Astrocyte of the hippocampus (primary cell): ENCODE measurements around the gene KRTAP12-2.
"Not testable (repeated sequence)": the region's sequence is repeated elsewhere in the genome, so short reads cannot be mapped to it uniquely, and the experiment has no call there.

ENCODE experiments used
- DNase-seq: peaks from one replicate; pipeline ENCODE4 v3.0.0; 2011; ENCODE audit warnings: low read depth, low spot score

Gene KRTAP12-2

DNA sequence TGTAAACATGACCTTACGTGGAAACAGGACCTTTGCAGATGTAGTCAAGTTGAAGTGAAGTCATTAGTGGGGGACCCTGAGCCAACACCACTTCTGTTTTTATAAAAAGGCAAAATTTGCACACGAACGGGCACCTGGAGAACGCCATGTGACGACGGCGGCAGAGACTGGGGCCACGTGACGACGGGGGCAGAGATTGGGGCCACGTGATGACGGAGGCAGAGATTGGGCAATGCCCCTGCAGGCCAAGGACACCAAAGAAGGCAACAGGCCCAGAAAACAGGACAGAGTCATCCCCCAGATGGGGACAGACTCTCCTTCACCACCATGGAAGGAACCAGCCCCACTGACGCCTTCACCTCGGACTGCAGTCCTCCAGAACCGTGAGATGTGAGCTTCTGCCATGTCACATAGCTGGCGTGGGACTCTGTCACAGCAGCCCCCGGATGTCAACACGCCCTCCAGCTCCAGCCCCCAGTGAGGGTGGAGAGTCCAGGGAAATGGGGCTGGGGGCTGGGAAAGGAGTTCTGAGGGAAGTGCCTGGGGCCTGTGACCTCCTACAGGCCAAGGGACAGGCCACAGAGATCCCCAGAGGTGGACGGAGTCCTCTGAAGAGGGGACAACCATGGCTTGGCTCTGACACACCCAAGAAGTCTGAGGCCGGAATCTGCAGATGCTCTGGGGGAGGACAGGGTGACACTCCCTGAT, 16.3 kb downstream of the KRTAP12-2 start:
- DNase-seq: no peak

DNA sequence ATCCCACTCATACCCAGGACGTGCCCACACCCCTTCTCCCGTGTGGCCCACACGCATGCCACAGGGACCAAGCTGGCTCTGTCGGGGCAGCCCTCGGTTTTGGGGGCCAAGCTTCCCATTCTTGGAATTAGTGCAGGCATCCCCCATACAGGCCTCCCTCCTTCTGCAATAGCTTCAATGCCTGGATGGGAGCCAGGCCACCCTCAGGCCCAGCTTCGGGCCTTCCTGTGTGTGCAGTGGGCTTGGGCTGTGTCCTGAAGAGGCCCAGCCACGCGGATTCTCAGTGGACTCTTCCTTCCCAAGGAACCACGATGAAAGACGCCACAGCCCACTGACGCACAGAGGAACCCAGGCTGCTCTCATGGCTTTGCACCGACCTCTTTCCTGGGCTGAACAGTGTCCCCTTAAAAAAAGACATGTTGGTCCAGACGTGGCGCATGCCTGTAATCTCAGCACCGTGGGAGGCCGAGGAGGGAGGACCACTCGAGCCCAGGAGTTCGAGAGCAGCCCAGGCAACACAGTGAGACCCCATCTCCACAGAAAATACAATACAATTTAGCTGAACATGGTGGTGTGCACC, 17.1 kb downstream of the KRTAP12-2 start:
- DNase-seq: no peak

DNA sequence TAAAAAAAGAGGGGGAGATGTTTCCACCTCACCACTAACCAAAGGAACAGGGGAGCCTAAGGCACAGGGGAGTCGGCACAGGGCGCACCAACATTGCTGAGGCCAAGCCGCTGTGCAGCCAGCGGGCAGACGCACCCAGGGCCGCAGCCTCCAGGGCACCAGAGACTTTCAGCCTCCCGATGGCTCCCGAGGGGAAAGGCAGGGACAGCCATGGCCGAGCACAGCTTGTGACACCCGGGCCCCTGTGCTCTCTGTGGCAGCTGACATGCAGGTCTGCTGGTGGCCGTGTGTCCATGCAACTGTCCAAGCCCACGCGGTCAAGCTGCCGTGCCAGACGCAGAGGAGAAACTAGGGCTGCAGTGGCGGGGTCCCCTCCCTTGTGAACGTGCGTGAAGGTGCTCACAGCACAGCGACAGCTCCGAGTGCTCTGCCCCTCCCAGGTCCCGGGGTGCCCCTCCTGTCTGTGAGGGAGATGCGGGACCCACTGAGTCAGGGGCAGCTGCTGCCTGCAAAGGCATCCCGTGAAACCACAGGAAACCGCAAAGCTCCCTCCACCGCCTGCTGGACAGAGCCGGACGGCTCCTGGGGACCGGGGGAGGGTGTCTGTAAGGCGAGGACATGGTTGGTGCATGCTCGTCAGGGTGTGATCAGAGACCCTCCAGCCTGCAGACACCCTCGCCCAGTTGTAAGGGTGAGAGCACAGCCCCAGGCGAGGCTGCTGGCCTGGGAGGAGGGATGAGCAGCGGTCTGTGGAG, 18.0 kb downstream of the KRTAP12-2 start:
- DNase-seq: no peak

DNA sequence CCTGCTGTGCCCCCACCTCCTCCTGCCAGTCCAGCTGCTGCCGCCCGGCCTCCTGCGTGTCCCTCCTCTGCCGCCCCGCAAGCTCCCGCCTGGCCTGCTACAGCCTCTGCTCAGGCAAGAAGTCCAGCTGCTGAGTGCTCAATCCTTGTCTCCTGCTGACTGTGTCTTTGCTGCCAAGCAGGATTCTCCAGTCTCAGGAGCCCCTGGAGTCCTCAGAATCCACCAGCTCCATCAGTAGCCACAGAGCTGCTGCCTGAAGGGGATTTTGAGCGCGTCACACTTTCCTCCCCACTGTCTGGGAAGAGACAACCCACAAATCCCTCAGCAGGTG, 19.5 kb downstream of the KRTAP12-2 start:
- no peak for DNase-seq

DNA sequence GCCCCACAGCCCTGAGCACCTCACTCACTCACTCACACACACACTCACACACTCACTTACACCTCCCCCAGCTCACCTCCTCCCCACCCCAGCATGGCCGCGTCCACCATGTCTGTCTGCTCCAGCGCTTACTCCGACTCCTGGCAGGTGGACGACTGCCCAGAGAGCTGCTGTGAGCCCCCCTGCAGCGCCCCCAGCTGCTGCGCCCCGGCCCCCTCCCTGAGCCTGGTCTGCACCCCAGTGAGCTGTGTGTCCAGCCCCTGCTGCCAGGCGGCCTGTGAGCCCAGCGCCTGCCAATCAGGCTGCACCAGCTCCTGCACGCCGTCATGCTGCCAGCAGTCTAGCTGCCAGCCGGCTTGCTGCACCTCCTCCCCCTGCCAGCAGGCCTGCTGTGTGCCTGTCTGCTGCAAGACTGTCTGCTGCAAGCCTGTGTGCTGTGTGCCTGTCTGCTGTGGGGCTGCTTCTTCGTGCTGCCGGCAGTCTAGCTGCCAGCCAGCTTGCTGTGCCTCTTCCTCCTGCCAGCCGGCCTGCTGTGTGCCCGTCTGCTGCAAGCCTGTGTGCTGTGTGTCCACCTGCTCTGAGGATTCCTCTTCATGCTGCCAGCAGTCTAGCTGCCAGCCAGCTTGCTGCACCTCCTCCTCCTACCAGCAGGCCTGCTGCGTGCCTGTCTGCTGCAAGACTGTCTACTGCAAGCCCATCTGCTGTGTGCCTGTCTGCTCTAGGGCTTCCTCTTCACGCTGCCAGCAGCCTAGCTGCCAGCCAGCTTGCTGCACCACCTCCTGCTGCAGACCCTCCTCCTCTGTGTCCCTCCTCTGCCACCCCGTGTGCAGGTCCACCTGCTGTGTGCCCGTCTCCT, 20.1 kb downstream of the KRTAP12-2 start, which contains the start of gene KRTAP10-11:
KRTAP10-11 (plus strand) TSS at position 49 of the 856 bp plus-strand sequence; CDS start at position 94, 45 bp downstream.
- not testable (repeated sequence) for DNase-seq

DNA sequence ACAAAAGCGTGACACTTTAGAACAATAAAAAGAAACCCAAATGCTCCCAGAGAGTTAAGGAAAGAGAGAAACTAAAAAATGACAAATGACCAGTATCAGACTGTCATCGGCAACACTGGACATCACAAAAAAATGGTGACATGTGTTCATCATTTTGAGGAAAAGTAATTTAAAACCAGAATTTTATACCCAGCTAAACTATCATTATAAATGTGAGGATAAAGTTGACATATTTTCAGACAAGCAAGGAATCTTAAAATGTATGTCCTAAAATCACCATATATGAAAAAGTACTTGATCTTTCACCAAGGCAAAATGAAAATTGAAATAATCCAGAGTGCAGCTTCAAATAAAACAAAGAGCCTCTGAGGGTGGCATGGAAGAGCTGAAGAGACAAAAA, 21.8 kb downstream of the KRTAP12-2 start:
- DNase-seq: no peak

DNA sequence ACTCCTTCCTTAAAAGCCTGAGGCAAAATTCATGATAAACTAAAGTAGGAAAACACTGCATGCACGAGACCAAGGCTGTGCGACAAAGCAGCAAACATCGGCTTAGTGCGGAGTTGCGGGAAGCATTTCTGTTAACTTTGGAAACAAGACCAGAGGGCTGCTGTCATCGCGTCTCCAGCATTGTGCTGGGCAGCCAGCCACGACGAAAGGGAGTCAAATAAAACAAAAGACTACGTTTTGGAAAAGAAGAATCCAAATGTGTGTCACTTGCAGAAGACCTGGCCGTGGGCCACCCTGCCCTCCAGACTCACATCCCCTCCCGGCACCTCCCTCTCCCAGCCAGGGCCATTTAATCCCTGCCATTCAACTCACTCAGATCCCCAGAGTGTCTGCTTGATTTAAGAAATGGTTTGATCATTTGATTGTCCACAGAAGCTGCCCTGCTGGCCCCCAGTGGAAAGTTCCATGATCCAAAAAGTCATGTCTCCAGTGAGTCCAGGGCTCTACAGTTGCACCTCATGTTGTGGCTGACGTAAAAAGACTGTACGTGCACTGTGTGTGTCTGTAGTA, 22.9 kb downstream of the KRTAP12-2 start:
- DNase-seq: no peak

DNA sequence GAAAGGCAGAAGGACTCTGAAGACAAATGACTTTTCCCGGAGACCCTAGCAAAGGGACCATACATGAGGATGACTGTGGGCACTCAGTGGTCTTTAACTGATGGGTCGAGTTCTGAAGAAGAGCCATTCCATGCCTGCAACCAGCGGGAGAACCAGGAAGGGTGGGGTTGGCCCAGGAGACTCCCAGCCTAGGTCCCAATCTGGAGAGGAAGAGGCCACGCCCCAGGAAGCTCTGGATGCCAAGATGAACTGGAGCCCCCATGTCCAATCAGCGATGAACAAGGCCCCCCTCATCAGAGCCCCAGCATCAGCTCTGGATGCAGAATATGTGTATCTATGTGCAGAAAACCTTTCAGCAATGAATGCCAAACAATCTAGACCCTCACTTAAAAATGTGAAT, 26.0 kb downstream of the KRTAP12-2 start:
- DNase-seq: no peak

DNA sequence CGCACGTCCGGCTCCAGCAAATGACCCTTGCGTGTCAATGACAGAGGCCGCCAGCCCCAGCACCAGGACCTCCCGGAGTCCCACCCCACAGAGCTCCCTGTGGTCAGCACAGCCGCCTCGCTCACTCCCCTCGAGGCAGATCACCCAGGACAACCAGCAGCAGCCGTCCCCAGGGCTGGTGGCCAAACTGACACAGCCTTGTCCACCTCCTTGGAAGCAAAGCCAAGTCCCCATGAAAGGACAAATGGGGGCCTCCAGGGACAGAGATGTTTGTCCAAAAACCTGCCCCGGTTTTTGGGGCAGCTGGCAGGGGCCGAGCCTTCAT, 27.4 kb downstream of the KRTAP12-2 start:
- DNase-seq: no peak

DNA sequence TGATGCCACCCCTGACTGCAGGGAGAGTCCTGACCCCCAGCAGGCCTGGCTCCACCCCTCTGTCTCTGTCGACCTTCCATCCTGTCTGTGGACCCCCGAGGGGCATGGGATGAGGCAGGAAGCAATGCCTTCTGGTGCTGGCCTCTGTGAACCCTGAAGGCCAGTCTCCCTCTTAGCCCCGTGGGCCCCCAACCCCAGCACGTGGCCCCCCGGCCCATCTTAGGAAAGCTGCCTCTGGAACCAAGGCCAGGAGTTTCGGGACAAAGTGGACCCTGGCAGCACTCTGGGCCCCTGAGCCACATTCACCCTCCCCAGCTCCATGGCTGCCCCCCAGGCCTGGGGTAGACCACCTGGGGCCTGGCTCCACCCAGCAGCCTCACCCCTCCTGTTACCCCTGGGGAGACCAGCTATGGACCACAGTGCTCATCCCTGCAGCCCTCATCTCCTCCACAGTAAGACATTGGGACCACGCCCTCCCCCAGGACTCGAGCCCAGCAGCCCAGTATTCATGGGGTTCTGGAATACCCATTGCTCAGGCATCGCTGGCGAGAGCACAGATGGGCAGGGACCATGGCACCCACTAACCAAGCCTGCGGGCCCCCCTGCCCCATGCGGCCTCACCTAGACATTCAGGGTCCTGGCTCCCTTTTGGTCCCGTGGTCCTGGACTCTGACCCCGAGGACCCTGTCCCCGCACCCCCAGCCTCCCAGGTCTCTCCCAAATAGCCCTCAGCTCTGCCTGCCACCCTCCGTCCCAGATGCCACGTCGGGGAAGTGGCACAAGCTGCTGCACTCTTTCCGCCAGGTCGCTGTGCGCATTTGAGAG, 28.0 kb downstream of the KRTAP12-2 start:
- DNase-seq: not testable (repeated sequence)

DNA sequence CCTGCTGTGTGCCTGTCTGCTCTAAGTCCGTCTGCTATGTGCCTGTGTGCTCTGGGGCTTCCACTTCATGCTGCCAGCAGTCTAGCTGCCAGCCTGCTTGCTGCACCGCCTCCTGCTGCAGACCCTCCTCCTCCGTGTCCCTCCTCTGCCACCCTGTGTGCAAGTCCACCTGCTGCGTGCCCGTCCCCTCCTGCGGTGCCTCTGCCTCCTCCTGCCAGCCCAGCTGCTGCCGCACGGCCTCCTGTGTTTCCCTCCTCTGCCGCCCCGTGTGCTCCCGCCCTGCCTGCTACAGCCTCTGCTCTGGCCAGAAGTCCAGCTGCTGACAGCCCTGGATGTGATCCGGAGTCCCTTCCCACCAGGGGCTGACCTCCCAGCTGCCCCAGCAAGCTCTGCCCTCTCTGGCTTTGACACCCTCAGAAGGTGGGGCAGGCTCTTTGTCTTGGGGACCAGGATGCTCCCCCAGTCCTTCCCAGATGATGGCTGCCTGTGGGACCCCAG, 28.8 kb downstream of the KRTAP12-2 start:
- not testable (repeated sequence) for DNase-seq

DNA sequence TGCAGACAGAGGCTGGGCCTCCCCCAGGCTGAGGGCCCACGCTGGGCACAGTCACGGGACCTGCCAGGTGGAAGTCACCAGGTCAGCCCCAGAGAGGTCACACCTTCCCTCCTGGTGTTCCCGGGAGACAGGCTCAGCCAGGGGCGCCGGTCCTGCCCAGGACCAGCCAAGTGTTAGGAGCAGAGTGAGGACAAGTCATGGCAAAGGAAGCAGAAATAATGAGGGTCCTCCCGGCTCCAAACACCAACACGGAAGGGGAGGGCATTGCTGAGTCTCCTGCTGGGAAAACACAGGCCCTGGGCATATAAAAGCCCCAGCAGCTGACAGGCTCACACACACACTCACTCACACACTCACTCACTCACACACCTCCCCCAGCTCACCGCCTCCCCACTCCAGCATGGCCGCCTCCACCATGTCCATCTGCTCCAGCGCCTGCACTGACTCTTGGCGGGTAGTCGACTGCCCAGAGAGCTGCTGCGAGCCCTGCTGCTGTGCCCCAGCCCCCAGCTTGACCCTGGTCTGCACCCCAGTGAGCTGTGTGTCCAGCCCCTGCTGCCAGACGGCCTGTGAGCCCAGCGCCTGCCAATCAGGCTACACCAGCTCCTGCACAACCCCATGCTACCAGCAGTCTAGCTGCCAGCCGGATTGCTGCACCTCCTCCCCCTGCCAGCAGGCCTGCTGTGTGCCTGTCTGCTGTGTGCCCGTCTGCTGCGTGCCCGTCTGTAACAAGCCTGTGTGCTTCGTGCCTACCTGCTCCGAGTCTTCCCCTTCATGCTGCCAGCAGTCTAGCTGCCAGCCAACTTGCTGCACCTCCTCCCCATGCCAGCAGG, 29.5 kb downstream of the KRTAP12-2 start, which contains the start of gene KRTAP10-10:
KRTAP10-10 (plus strand) TSS at position 339 of the 833 bp plus-strand sequence; CDS start at position 401, 62 bp downstream.
- no peak for DNase-seq

DNA sequence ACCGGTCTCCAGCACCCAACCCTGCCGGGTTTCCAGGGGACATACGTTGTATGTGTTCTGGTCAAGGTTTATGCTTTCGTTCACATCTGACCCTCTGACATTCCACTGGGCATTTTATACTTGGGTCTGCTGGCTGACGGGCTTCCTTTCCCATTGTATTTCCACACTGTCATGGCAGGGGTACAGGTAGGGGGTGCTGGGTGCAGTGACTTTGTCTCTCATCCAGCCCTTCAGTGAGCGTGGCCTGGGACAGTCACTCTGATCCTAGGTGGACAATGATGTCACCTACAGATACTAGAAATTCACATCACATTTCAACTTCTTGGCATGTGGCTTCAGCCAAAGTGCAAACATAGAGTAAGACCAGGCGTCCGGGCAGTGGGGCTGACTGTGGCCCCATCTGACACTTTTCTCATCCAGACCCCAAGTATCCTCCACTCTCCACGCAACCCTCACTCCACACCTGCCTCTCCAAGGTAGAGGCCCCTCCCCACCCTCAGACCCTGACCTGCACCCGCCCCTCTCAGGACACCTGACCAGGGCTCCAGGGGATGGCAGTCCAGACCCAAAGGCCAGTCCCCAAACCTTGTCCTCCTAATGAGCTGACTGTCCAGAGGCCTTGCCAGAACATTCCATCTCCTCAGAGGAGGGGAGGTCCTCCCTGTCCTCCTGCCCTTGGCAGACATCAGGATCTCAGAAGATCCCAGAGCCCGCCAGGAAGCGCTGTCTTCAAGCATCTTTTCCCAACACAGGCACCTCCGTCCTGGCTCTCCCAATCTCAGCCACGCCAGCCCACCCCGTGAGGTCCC, 30.3 kb downstream of the KRTAP12-2 start:
- no peak for DNase-seq

DNA sequence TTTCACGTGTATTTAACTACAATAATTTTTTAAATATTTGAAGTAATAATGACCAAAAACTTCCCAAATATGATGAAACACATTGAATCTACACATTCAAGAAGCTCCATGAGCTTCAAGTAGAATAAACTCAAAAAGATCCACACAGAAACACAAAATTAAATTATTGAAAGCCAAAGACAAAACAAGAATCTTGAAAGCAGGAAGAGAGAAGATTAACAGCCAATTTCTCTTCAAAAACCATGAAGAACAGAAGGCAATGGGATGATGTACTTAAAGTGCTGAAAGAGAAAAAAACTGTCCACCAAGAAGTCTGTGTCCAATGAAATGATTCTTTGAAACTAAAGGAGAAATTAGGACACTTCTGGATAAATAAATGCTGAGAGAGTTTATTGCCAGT, 34.7 kb downstream of the KRTAP12-2 start:
- DNase-seq: no peak

DNA sequence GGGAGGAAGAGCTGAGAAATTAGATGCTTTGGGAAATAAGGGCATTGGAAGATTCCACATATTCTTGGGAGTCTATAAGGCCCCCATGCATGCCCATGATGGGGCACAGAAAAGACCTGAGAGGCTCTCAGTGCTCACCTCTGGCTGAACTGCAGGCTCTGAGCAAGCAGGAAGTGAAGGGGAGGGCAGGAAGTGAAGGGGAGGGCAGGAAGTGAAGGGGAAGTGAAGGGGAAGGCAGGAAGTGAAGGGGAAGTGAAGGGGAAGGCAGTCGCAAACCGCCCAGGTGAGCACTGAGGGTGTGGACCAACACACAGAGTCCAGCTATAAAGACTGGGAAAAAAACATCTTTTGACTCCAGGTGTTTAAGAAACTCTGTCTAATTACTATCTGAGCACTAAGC, 36.3 kb downstream of the KRTAP12-2 start:
- no peak for DNase-seq

DNA sequence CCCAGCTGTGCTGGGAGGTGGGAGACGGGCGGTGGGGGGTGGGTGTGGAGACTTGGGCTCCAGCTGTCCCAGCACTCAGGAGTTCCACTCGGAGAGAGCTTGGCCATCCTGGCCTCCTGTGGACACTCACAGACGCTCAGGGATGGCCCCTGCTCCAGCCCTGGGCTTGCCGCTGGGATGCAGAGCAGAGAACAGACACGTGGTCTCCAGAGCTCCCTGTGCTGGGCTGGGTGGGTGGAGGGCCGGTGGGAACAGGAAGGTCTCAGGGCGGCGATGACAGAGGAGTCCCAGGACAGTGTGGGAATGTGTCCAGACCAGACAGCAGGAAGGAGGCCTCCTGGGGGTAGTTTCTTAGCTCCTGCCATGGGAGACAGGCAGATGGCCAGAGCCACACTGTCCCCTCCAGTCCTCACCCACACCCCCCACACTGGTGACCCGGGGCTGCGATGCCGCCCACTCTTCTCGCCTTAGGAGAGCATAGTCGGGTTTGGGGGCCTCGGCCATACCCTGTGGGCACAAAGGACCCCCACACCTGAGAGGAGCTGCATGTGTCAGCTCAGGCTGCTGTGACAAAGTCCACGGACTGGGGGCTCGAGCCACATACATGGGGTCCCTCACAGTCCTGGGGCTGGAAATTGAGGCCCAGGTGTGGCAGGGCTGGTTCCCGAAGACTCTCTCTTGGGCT, 37.9 kb downstream of the KRTAP12-2 start:
- no peak for DNase-seq

DNA sequence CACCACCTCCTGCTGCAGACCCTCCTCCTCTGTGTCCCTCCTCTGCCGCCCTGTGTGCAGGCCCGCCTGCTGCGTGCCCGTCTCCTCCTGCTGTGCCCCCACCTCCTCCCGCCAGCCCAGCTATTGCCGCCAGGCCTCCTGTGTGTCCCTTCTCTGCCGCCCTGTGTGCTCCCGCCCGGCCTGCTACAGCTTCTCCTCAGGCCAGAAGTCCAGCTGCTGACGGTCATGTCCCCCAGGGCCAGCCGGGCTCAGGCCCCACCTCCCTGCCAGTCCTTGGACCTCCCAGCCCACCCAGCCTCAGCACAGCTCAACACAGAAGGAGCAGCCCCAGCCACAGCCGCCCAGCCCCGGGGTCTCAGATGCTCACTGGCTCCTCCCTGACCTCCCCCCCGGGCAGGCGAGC, 38.9 kb downstream of the KRTAP12-2 start:
- not testable (repeated sequence) for DNase-seq

DNA sequence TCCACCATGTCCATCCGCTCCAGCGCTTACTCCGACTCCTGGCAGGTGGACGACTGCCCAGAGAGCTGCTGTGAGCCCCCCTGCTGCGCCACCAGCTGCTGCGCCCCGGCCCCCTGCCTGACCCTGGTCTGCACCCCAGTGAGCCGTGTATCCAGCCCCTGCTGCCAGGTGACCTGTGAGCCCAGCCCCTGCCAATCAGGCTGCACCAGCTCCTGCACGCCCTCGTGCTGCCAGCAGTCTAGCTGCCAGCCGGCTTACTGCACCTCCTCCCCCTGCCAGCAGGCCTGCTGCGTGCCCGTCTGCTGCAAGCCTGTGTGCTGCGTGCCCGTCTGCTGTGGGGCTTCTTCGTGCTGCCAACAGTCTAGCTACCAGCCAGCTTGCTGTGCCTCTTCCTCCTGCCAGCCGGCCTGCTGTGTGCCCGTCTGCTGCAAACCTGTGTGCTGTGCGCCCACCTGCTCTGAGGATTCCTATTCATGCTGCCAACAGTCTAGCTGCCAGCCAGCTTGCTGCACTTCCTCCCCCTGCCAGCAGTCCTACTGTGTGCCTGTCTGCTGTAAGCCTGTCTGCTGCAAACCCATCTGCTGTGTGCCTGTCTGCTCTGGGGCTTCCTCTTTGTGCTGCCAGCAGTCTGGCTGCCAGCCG, 39.4 kb downstream of the KRTAP12-2 start:
- DNase-seq: not testable (repeated sequence)
